KMS-11 (cell line): ENCODE results near the gene BTBD9.

Experiments used
- H2AFZ ChIP-seq: fragments of 200-600 bp; sonication (generic); 2 replicates; pipeline ENCODE4 v1.6.1; 2016; ENCODE audit warnings: antibody characterized with exemption, mixed run types, low read depth
- H3K27ac ChIP-seq: fragments of 200-600 bp; sonication (generic); 2 replicates; pipeline ENCODE4 v1.6.1; 2016; ENCODE audit warnings: mild to moderate bottlenecking, mixed run types
- H3K27me3 ChIP-seq: fragments of 200-600 bp; sonication (generic); 2 replicates; pipeline ENCODE4 v1.6.1; 2017; ENCODE audit warnings: mild to moderate bottlenecking, low read depth, mixed run types, moderate library complexity; ENCODE audit not compliant: insufficient read depth
- H3K36me3 ChIP-seq: fragments of 200-600 bp; sonication (generic); 2 replicates; pipeline ENCODE4 v1.6.1; 2017; ENCODE audit warnings: mild to moderate bottlenecking, mixed run types; ENCODE audit not compliant: insufficient read depth
- H3K4me1 ChIP-seq: fragments of 200-600 bp; sonication (generic); 2 replicates; pipeline ENCODE4 v1.6.1; 2016; ENCODE audit warnings: mild to moderate bottlenecking, low read depth, mixed run types; ENCODE audit not compliant: poor library complexity, severe bottlenecking
- H3K4me2 ChIP-seq: fragments of 200-600 bp; sonication (generic); 2 replicates; pipeline ENCODE4 v1.7.0; 2016; ENCODE audit warnings: mild to moderate bottlenecking, mixed run types
- H3K4me3 ChIP-seq: fragments of 200-600 bp; sonication (generic); IDR thresholded peaks from 2 replicates; pipeline ENCODE4 v1.6.1; 2017; ENCODE audit warnings: low read depth, low read length, mixed read lengths; ENCODE audit not compliant: insufficient read depth
- H3K79me2 ChIP-seq: fragments of 200-600 bp; sonication (generic); 2 replicates; pipeline ENCODE4 v1.6.1; 2016; ENCODE audit warnings: low read depth, mixed run types; ENCODE audit not compliant: insufficient read depth
- H3K9ac ChIP-seq: fragments of 200-600 bp; sonication (generic); 2 replicates; pipeline ENCODE4 v1.6.1; 2016; ENCODE audit warnings: mild to moderate bottlenecking, mixed run types
- H4K20me1 ChIP-seq: fragments of 200-600 bp; sonication (generic); 2 replicates; pipeline ENCODE4 v1.6.1; 2016; ENCODE audit warnings: mild to moderate bottlenecking, mixed run types; ENCODE audit not compliant: insufficient read depth
- CTCF ChIP-seq: fragments of 200-600 bp; sonication (generic); conservative IDR thresholded peaks from 2 replicates; pipeline ENCODE4 v1.6.1; 2017; ENCODE audit warnings: low read depth, mild to moderate bottlenecking, antibody characterized with exemption, low read length, moderate library complexity, mixed read lengths

Gene BTBD9

GRCh38 chr6:38555606-38556005 is 84.1 kb downstream of the BTBD9 start:
- H3K36me3 ChIP-seq, result no peaks in the 10 kb centered on the region
- no peaks in the 10 kb centered on the region for H3K27me3 ChIP-seq
- H3K4me2 ChIP-seq, result no peak overlapping the region
- no peaks in the 10 kb centered on the region for H3K4me1 ChIP-seq
- no peak overlapping the region for H2AFZ ChIP-seq
- no peak for TF ChIP-seq CTCF
- H4K20me1 ChIP-seq, result no peaks in the 10 kb centered on the region
- H3K9ac ChIP-seq, result no peak overlapping the region
- H3K27ac ChIP-seq, result no peak overlapping the region
- no peak overlapping the region for H3K4me3 ChIP-seq
- no peaks in the 10 kb centered on the region for H3K79me2 ChIP-seq

DNA sequence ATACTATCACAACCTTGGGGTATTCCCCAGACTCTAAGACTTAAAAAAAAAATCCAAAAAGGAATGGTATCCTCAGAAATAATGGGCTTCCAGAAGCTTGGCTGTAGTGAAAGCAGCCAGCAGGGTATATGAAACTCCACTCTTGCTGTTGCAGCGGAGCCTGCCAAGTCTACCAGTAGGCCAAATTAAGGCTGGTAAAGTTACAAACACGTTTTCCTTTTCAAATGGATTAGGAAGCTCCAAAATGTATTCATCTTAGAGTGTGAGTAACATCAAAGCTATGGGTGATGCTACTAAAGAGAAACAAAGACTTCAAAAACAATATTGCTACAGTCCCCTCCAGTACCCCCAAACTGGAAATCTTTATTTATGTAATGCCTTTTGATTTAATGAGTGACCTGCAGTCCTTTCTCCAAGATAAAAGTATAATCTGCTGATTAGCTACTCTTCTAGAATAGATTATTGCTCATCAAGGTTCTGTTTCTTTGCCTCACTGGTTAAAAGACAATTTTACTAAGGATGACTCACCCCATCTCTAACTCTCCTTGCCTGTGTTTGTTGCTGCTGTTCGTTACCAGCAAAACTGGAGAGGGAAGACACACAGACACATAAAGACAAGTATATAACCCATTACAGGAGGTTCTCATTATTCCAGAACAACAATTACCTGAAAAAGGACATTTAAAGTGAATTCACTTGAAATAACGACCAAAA is 84.9 kb downstream of the BTBD9 start:
- no peaks in the 10 kb centered on the region for H3K36me3 ChIP-seq
- no peak overlapping the region for H3K4me3 ChIP-seq
- no peaks in the 10 kb centered on the region for H4K20me1 ChIP-seq
- H2AFZ ChIP-seq, result no peak overlapping the region
- no peak overlapping the region for H3K27ac ChIP-seq
- no peak for TF ChIP-seq CTCF
- no peaks in the 10 kb centered on the region for H3K4me1 ChIP-seq
- no peaks in the 10 kb centered on the region for H3K27me3 ChIP-seq
- no peaks in the 10 kb centered on the region for H3K79me2 ChIP-seq
- no peak overlapping the region for H3K9ac ChIP-seq
- H3K4me2 ChIP-seq, result no peak overlapping the region

DNA sequence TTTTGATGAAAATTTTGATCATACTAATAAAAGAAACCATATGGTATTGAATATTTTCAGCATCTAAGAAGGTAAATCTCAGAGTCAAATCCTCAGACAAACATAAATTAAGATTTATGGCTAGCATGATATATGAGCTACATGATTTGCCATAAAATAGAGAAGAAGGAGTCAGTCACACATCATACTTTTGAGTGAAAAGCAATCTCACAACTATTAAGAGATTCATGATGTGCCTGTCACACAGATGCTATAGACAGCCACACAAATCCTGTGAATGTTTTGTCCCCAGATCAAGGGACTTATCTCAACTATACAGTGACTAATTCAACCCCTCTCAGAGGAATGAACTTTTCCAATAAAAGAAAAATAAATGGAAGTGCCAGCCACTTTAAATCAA is 85.7 kb downstream of the BTBD9 start:
- no peaks in the 10 kb centered on the region for H3K79me2 ChIP-seq
- no peak overlapping the region for H3K4me2 ChIP-seq
- H3K36me3 ChIP-seq, result no peaks in the 10 kb centered on the region
- TF ChIP-seq CTCF, result no peak
- H3K27ac ChIP-seq, result no peak overlapping the region
- no peak overlapping the region for H3K4me3 ChIP-seq
- no peak overlapping the region for H3K9ac ChIP-seq
- H3K27me3 ChIP-seq, result no peaks in the 10 kb centered on the region
- H4K20me1 ChIP-seq, result no peaks in the 10 kb centered on the region
- no peaks in the 10 kb centered on the region for H3K4me1 ChIP-seq
- no peak overlapping the region for H2AFZ ChIP-seq

- no peak overlapping the region for H3K4me3 ChIP-seq
- no peaks in the 10 kb centered on the region for H3K4me1 ChIP-seq
- H3K36me3 ChIP-seq, result no peaks in the 10 kb centered on the region
- H3K9ac ChIP-seq, result no peak overlapping the region
- H3K27ac ChIP-seq, result no peak overlapping the region
- no peaks in the 10 kb centered on the region for H3K79me2 ChIP-seq
- no peak for TF ChIP-seq CTCF
- H4K20me1 ChIP-seq, result no peaks in the 10 kb centered on the region
- H3K4me2 ChIP-seq, result no peak overlapping the region
- H2AFZ ChIP-seq, result no peak overlapping the region
- H3K27me3 ChIP-seq, result no peaks in the 10 kb centered on the region
These were observed 87.6 kb downstream of the BTBD9 start for GRCh38 chr6:38552121-38552520.
